Measurements from ENCODE around the gene GNA14.

DNA sequence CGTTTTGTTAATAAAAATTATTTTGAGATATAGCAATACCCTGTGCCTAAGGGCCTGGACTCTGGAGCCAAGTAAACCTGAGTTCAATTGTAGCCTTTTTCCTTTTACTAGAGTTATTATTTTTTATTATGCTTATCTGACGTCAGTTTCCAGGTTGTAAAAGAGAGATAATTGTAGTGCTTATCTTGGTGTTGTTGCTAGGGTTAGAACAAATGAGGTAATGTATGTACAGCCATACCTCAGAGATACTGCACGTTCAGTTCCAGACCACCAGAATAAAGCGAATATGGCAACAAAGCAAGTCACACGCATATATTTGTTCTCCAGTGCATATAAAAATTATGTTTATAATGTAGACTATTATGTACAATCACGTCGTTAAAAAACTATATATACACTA is 255.8 kb downstream of the GNA14 start:
- TF ChIP-seq, protein P1, sequence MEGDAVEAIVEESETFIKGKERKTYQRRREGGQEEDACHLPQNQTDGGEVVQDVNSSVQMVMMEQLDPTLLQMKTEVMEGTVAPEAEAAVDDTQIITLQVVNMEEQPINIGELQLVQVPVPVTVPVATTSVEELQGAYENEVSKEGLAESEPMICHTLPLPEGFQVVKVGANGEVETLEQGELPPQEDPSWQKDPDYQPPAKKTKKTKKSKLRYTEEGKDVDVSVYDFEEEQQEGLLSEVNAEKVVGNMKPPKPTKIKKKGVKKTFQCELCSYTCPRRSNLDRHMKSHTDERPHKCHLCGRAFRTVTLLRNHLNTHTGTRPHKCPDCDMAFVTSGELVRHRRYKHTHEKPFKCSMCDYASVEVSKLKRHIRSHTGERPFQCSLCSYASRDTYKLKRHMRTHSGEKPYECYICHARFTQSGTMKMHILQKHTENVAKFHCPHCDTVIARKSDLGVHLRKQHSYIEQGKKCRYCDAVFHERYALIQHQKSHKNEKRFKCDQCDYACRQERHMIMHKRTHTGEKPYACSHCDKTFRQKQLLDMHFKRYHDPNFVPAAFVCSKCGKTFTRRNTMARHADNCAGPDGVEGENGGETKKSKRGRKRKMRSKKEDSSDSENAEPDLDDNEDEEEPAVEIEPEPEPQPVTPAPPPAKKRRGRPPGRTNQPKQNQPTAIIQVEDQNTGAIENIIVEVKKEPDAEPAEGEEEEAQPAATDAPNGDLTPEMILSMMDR (IDR thresholded peaks at IDR 0.05): no peak
- TF ChIP-seq POLR2A (IDR thresholded peaks at IDR 0.05): no peak
